ENCODE measurements around the gene ADGRB3. TPM values are rescaled to one million over a fixed set of nuclear protein-coding genes. Genes with fewer than 3 reads are reported as not detected.

ADGRB3 gene
- total and polyA plus RNA-seq, 5 donors, result 0.88 to 2.6 (median 1.5) TPM

DNA sequence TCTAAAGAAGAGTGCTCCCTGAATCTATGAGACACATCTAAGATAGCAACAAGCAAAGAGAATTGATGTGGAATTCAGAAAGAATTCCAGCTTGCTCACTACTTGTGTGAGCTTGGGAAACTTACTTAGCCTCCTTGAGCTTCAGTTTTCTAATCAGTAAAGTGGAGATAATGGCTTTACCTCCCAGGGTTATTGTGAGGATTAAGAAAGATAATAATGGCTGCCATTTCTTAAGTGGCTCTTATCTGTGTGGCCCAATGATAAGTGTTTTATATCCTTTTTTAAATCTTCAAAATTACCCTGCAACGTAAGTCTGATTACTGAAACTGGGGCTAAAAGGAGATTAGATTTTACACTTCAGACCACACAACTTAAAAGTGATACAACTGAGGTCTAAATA, 743.2 kb downstream of the ADGRB3 start:
- no peak overlapping the region for H3K27ac ChIP-seq (ENCODE audit: low read length)
- DNase-seq (no peak), ATAC-seq (no peak)
- WGBS, result 43% methylated on average over 1 of the region's 1 CpG
- no peaks in the 10 kb centered on the region for H3K9me3 ChIP-seq (ENCODE audit: control insufficient read depth, low read length)
- no peak overlapping the region for H3K4me3 ChIP-seq (ENCODE audit: low read length)
- no peaks in the 10 kb centered on the region for H3K27me3 ChIP-seq (ENCODE audit: control insufficient read depth, insufficient read depth)
- H3K4me1 ChIP-seq (ENCODE audit: control insufficient read depth, insufficient read depth, low read length), result no peaks in the 10 kb centered on the region
- intact Hi-C loops (cut with DNase I), result no loop called here

DNA sequence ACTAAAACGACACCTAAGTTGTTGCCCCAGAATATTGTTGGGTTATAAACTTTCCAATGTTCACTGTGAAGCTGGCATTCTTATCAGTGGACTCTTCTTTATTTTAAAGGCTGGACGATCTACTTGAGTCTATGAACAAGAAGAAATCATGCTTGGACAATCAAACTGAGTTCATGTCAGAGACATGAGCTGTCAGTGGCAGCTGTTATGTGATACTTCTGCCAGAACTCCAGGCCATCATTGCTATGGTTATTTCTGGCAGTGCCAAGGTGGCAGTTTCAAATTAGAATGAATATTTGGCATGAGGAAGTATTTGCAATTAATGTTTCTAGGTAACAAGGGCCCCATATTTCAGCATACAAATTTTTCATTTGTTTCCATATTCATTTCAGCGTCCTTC, 744.4 kb downstream of the ADGRB3 start:
- no peak for DNase-seq
- Histone ChIP-seq H3K9me3 (ENCODE audit: control insufficient read depth, low read length) (no peaks in the 10 kb centered on the region), H3K27me3 (ENCODE audit: control insufficient read depth, insufficient read depth) (no peaks in the 10 kb centered on the region), H3K4me3 (ENCODE audit: low read length) (no peak overlapping the region), H3K4me1 (ENCODE audit: control insufficient read depth, insufficient read depth, low read length) (no peaks in the 10 kb centered on the region), H3K27ac (ENCODE audit: low read length) (no peak overlapping the region)
- intact Hi-C loops (cut with DNase I), result no loop called here
- peak; percentile 53 to 74 for ATAC-seq
- 63% methylated on average over 3 of the region's 3 CpGs for WGBS

DNA sequence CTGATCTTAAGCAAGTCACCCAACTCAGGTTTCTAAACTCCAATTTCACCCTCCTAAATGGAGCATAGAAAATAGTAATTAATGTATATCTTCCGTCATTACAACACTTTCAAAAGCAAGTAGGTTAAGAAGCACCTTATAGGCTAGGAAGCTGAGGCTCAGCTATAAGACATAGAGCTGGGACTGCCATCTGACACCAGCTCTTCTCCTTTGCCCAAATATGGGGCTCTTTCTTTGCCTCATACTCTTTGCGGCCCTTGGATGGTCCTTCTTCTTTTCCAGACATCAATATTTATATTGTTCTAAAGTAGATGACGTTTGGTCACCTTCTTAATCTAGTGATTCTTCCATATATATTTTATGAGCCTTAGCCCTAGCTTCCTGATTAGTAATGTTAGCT, 748.5 kb downstream of the ADGRB3 start:
- H3K27ac ChIP-seq (ENCODE audit: low read length), result no peak overlapping the region
- ATAC-seq, result no peak
- H3K4me1 ChIP-seq (ENCODE audit: control insufficient read depth, insufficient read depth, low read length), result no peaks in the 10 kb centered on the region
- intact Hi-C loops (cut with DNase I), result no loop called here
- H3K9me3 ChIP-seq (ENCODE audit: control insufficient read depth, low read length), result no peaks in the 10 kb centered on the region
- WGBS, result 85% methylated on average over 3 of the region's 3 CpGs
- no peak overlapping the region for H3K4me3 ChIP-seq (ENCODE audit: low read length)
- no peak for DNase-seq
- no peaks in the 10 kb centered on the region for H3K27me3 ChIP-seq (ENCODE audit: control insufficient read depth, insufficient read depth)

DNA sequence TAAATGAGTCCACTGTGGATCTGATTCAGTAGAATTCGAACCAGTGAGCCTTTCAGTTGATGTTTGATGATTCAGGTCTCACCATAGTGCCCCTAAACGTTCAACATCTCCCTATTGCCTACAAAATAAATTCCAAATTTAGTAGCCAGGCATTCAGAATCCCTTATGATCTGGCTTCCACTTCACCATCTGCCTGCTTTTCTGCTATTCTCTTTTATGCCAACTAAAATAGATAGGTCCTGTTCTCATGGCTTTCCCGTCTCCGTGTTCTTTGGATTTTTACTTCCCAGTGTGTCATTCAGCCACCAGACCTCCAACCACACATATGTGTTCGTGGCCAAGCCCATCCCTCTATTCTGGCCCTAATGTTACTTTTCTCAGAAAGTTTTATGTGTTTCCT, 751.3 kb downstream of the ADGRB3 start:
- ATAC-seq (no peak), DNase-seq (no peak)
- no peaks in the 10 kb centered on the region for H3K4me1 ChIP-seq (ENCODE audit: control insufficient read depth, insufficient read depth, low read length)
- H3K27me3 ChIP-seq (ENCODE audit: control insufficient read depth, insufficient read depth), result no peaks in the 10 kb centered on the region
- H3K27ac ChIP-seq (ENCODE audit: low read length), result no peak overlapping the region
- no peak overlapping the region for H3K4me3 ChIP-seq (ENCODE audit: low read length)
- no peaks in the 10 kb centered on the region for H3K9me3 ChIP-seq (ENCODE audit: control insufficient read depth, low read length)
- intact Hi-C loops (cut with DNase I), result no loop called here
- 68% methylated on average over 5 of the region's 5 CpGs for WGBS

- DNase-seq (no peak), ATAC-seq (no peak)
- Histone ChIP-seq H3K4me3 (ENCODE audit: low read length) (no peak overlapping the region), H3K27me3 (ENCODE audit: control insufficient read depth, insufficient read depth) (no peaks in the 10 kb centered on the region), H3K4me1 (ENCODE audit: control insufficient read depth, insufficient read depth, low read length) (no peaks in the 10 kb centered on the region), H3K9me3 (ENCODE audit: control insufficient read depth, low read length) (no peaks in the 10 kb centered on the region), H3K27ac (ENCODE audit: low read length) (no peak overlapping the region)
- 68% methylated on average over 4 of the region's 4 CpGs for WGBS
- intact Hi-C loops (cut with DNase I), result no loop called here
Measured at GRCh38 chr6:69390125-69390524, 755.0 kb downstream of the ADGRB3 start.

DNA sequence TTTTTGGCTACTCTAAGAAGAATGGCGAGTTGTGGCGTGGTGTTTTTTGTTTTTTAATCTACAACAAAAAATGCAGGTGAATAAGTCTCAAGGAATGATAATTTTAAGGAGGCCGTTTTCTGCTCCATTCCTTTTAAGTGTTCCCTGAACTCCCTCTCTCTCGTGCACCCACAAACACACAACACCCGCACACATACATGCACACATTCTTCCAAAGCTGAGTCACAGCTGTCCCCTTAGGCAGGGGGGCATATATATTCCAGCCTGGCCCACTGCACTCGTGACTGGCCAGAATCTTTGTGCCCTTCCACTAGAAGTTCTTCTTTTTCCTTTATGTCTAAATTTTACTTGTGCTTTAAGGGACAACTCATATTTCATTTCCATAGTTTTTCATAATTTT, 756.0 kb downstream of the ADGRB3 start:
- Histone ChIP-seq H3K4me3 (ENCODE audit: low read length) (no peak overlapping the region), H3K27me3 (ENCODE audit: control insufficient read depth, insufficient read depth) (no peaks in the 10 kb centered on the region), H3K27ac (ENCODE audit: low read length) (no peak overlapping the region), H3K4me1 (ENCODE audit: control insufficient read depth, insufficient read depth, low read length) (no peaks in the 10 kb centered on the region), H3K9me3 (ENCODE audit: control insufficient read depth, low read length) (no peaks in the 10 kb centered on the region)
- DNase-seq, result no peak
- 80% methylated on average over 6 of the region's 6 CpGs for WGBS
- ATAC-seq, result no peak
- intact Hi-C loops (cut with DNase I), result no loop called here

GRCh38 chr6:69392745-69393144, 757.7 kb downstream of the ADGRB3 start:
- WGBS, result 84% methylated on average over 7 of the region's 7 CpGs
- intact Hi-C loops (cut with DNase I), result no loop called here
- Histone ChIP-seq H3K4me3 (ENCODE audit: low read length) (no peak overlapping the region), H3K27me3 (ENCODE audit: control insufficient read depth, insufficient read depth) (no peaks in the 10 kb centered on the region), H3K9me3 (ENCODE audit: control insufficient read depth, low read length) (no peaks in the 10 kb centered on the region), H3K4me1 (ENCODE audit: control insufficient read depth, insufficient read depth, low read length) (no peaks in the 10 kb centered on the region), H3K27ac (ENCODE audit: low read length) (no peak overlapping the region)
- DNase-seq (no peak), ATAC-seq (no peak)

GRCh38 chr6:69398311-69398710, 763.2 kb downstream of the ADGRB3 start:
- no peaks in the 10 kb centered on the region for H3K4me1 ChIP-seq (ENCODE audit: control insufficient read depth, insufficient read depth, low read length)
- no peaks in the 10 kb centered on the region for H3K9me3 ChIP-seq (ENCODE audit: control insufficient read depth, low read length)
- no peaks in the 10 kb centered on the region for H3K27me3 ChIP-seq (ENCODE audit: control insufficient read depth, insufficient read depth)
- intact Hi-C loops (cut with DNase I), result no loop called here
- ATAC-seq (no peak), DNase-seq (no peak)
- 37% methylated on average over 3 of the region's 3 CpGs for WGBS
- no peak overlapping the region for H3K27ac ChIP-seq (ENCODE audit: low read length)
- no peak overlapping the region for H3K4me3 ChIP-seq (ENCODE audit: low read length)

GRCh38 chr6:69398729-69399128, 763.6 kb downstream of the ADGRB3 start:
- 65% methylated on average over 2 of the region's 2 CpGs for WGBS
- ATAC-seq, result peak in 1 of 2 donors; percentile 43
- Histone ChIP-seq H3K9me3 (ENCODE audit: control insufficient read depth, low read length) (no peaks in the 10 kb centered on the region), H3K27ac (ENCODE audit: low read length) (no peak overlapping the region), H3K27me3 (ENCODE audit: control insufficient read depth, insufficient read depth) (no peaks in the 10 kb centered on the region), H3K4me1 (ENCODE audit: control insufficient read depth, insufficient read depth, low read length) (no peaks in the 10 kb centered on the region), H3K4me3 (ENCODE audit: low read length) (no peak overlapping the region)
- intact Hi-C loops (cut with DNase I), result no loop called here
- DNase-seq, result no peak

DNA sequence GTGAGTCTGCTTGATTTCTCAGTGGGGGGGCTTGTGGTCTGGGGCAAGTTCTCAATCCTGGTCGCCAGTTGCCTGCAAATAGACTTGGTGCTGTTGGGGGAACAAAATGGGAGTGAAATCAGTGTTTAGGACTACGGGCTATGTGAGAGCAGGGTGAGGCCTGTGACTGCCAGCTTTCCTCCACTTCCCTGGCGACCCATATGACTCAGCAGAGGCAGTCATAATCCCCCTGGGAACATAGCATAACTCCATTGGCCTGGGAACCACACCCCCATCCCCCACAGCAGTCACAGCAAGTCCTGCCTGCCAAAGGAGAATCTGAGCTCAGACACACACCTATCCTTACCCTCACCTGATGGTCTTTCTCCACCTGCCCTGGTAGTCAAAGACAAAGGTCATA, 773.8 kb downstream of the ADGRB3 start:
- intact Hi-C loops (cut with DNase I), result no loop called here
- Histone ChIP-seq H3K27me3 (ENCODE audit: control insufficient read depth, insufficient read depth) (no peaks in the 10 kb centered on the region), H3K4me3 (ENCODE audit: low read length) (no peak overlapping the region), H3K4me1 (ENCODE audit: control insufficient read depth, insufficient read depth, low read length) (no peaks in the 10 kb centered on the region), H3K9me3 (ENCODE audit: control insufficient read depth, low read length) (no peaks in the 10 kb centered on the region), H3K27ac (ENCODE audit: low read length) (no peak overlapping the region)
- ATAC-seq (no peak), DNase-seq (no peak)
- 39% methylated on average over 3 of the region's 3 CpGs for WGBS

DNA sequence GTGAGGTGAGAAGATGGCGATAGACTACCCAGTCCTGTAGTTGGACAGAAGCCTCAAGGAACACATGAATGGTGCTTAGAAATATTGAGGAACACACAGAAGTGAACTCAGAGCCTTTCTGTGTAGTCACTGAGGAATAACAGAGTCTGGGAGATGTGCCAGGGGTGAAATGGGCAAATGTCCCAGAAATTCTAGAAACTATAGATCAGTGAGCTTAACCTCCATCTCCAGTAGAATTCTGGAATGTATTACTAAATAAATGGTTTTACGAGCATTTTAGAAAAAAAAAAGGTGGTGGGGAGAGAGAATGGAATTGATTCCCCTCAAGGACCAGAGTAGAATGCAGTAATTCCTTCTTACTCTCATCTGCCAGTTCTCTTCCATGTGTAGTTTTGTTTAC, 781.7 kb downstream of the ADGRB3 start:
- Histone ChIP-seq H3K4me3 (ENCODE audit: low read length) (no peak overlapping the region), H3K27me3 (ENCODE audit: control insufficient read depth, insufficient read depth) (no peaks in the 10 kb centered on the region), H3K9me3 (ENCODE audit: control insufficient read depth, low read length) (no peaks in the 10 kb centered on the region), H3K27ac (ENCODE audit: low read length) (no peak overlapping the region), H3K4me1 (ENCODE audit: control insufficient read depth, insufficient read depth, low read length) (no peaks in the 10 kb centered on the region)
- 56% methylated on average over 2 of the region's 2 CpGs for WGBS
- DNase-seq (no peak), ATAC-seq (no peak)
- intact Hi-C loops (cut with DNase I), result no loop called here

DNA sequence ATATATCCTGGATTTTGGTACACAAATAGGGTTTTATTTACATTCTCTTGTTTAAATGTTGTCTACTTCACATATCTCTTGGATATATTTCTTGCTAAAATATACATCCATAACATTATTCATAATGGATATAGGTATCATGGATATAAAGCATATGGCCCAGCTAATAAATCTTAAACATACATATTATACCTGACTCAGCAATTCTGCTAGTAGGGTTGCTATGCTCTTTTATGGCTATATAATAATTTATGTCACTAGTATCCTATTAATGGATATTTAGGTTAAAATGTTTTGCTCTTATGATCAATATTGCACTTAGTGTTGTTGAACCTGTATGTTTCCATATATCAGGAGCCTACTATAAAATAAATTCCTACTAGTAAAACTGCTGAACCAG, 786.2 kb downstream of the ADGRB3 start:
- Histone ChIP-seq H3K4me3 (ENCODE audit: low read length) (no peak overlapping the region), H3K27ac (ENCODE audit: low read length) (no peak overlapping the region), H3K9me3 (ENCODE audit: control insufficient read depth, low read length) (no peaks in the 10 kb centered on the region), H3K4me1 (ENCODE audit: control insufficient read depth, insufficient read depth, low read length) (no peaks in the 10 kb centered on the region), H3K27me3 (ENCODE audit: control insufficient read depth, insufficient read depth) (no peaks in the 10 kb centered on the region)
- intact Hi-C loops (cut with DNase I), result no loop called here
- ATAC-seq (no peak), DNase-seq (no peak)
